SU-DHL-6 (cell line): Measurements from ENCODE around the gene CAVIN3.

Experiments used
- EZH2phosphoT487 ChIP-seq: fragments of 200-600 bp; sonication (generic), shearing (Covaris generic); conservative IDR thresholded peaks from 2 replicates; pipeline ENCODE4 v1.6.1; 2018; ENCODE audit warnings: mild to moderate bottlenecking, antibody characterized with exemption, low read length, moderate library complexity, mixed read lengths
- TF ChIP-seq, protein P1 (sequence below): fragments of 200-600 bp; sonication (generic); IDR thresholded peaks from one replicate; pipeline ENCODE4 v1.5.1; 2017; ENCODE audit warnings: antibody characterized with exemption, mild to moderate bottlenecking, low read length, moderate library complexity; ENCODE audit not compliant: insufficient read depth, poor library complexity, severe bottlenecking

DNA sequence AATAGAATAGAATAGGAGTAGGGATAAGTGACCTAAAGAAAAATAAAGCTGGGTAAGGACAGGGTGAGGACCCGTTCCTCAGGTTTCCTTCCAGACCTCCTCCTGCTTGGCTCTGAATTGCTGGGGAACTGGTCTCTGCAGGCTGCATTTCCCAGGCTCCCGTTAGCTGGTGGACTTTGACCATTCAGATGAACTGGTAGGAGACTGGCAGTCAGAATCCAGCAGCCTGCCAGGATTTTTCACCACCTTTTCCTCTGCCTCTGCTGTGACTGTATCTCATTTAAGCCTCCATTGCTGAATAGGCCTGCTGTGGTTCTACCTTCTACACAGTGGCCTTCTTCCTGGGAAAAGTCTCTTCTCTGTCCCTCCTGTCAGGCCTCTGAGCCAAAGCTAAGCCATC, 45.4 kb upstream of the CAVIN3 start:
- TF ChIP-seq, protein P1, sequence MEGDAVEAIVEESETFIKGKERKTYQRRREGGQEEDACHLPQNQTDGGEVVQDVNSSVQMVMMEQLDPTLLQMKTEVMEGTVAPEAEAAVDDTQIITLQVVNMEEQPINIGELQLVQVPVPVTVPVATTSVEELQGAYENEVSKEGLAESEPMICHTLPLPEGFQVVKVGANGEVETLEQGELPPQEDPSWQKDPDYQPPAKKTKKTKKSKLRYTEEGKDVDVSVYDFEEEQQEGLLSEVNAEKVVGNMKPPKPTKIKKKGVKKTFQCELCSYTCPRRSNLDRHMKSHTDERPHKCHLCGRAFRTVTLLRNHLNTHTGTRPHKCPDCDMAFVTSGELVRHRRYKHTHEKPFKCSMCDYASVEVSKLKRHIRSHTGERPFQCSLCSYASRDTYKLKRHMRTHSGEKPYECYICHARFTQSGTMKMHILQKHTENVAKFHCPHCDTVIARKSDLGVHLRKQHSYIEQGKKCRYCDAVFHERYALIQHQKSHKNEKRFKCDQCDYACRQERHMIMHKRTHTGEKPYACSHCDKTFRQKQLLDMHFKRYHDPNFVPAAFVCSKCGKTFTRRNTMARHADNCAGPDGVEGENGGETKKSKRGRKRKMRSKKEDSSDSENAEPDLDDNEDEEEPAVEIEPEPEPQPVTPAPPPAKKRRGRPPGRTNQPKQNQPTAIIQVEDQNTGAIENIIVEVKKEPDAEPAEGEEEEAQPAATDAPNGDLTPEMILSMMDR = no peak
- TF ChIP-seq EZH2phosphoT487 = no peak
